Measurements from ENCODE around the gene SPIRE2. TPM values are rescaled to one million over a fixed set of nuclear protein-coding genes. Genes with fewer than 3 reads are reported as not detected.
A peak's percentile ranks its signal among the peaks of the same experiment; 100 is the strongest.

SPIRE2 gene
- total and polyA plus RNA-seq, 2 of the 13 experiments (the other 11 are each of a cell fraction or from before 2014, with no cell fraction given): 13.3 to 37.5 TPM

- WGBS (ENCODE audit: low lambda C conversion rate): 36% methylated on average over 28 of the region's 28 CpGs
- ATAC-seq: peak; percentile 90
- Histone ChIP-seq H3K9me3 (ENCODE audit: low read length) (no peaks in the 10 kb centered on the region), H3K27ac (ENCODE audit: extremely low read length, insufficient read depth, low read length) (no peak overlapping the region), H4K20me1 (ENCODE audit: insufficient read depth, low read length) (no peaks in the 10 kb centered on the region; the same call in 1 of the 2 replicates), H3K9ac (ENCODE audit: insufficient read depth, low read depth, low read length) (no peak overlapping the region), H2AFZ (ENCODE audit: low read length) (no peak overlapping the region), H3K36me3 (replicated peaks in 1 of 2; ENCODE audit: control insufficient read depth in 1 of 2, insufficient read depth in 2 of 2, low read length in 2 of 2) (peaks cover 43 to 53% of the 10 kb centered on the region in 2 experiments), H3K4me1 (ENCODE audit: insufficient read depth, low read length) (0 out of 2 replicates have a peak, but pooled peaks cover 4% of the 10 kb centered on the region), H3K79me2 (ENCODE audit: insufficient read depth, low read length) (no peaks in the 10 kb centered on the region), H3K27me3 (ENCODE audit: control insufficient read depth in 1 of 2, insufficient read depth in 2 of 2, low read length in 2 of 2) (no peaks in the 10 kb centered on the region), H3K4me2 (ENCODE audit: low read depth, low read length) (no peak overlapping the region), H3K4me3 (replicated peaks in 1 of 3; ENCODE audit: insufficient read depth in 1 of 3, low read depth in 2 of 3, low read length in 3 of 3) (no peak overlapping the region)
- no TSS peak for BruUV-seq (replicated peaks)
- peak; percentile 52 for DNase-seq (ENCODE audit: low spot score)
- FAIRE-seq: peak; percentile 63
- in situ Hi-C loops (cut with HindIII; ENCODE audit: extremely low pct_ligation_motif_present, low pct_unique_long_range_greater_than_20kb): no loop called here
- POLR2A ChIA-PET: interaction anchor here (1.2 to 2.1 kb wide), 4 partner anchors 12 to 44 kb away, joined by 4 to 11 read pairs (median 7); partner anchors contain the start of genes FANCA and TCF25
- CTCF ChIA-PET (ENCODE audit: low intra/inter-chr PET ratio, low total read pairs): interaction anchor here (0.9 to 2.1 kb wide), 6 partner anchors 22 to 155 kb away, joined by 3 to 11 read pairs (median 4); partner anchors contain the start of gene FANCA
- intact Hi-C loops (cut with micrococcal nuclease; ENCODE audit: unreplicated experiment): loop anchor here (1.0 to 2.0 kb wide), 3 partner anchors 23 to 109 kb away; no protein-coding TSS in a partner anchor
- TF ChIP-seq NR2F2 (IDR thresholded peaks at IDR 0.05; ENCODE audit: borderline replicate concordance, low read depth) (no peak), RBM39 (IDR thresholded peaks at IDR 0.05; ENCODE audit: low read depth, low read length, poor library complexity, severe bottlenecking) (peak; percentile 87), GMEB2 (CRISPR knock-in tag; IDR thresholded peaks at IDR 0.05; ENCODE audit: low read depth) (no peak), ETV5 (CRISPR knock-in tag; IDR thresholded peaks at IDR 0.05; ENCODE audit: borderline replicate concordance) (peak; percentile 46; the same call in 1 of the 2 replicates), ZNF646 (CRISPR knock-in tag; IDR thresholded peaks at IDR 0.05) (peak; percentile 17; the same call in 1 of the 2 replicates), HES4 (CRISPR knock-in tag; IDR thresholded peaks at IDR 0.05; ENCODE audit: borderline replicate concordance) (peak; percentile 57; the same call in 1 of the 2 replicates), HMG20A (CRISPR knock-in tag; IDR thresholded peaks at IDR 0.05; ENCODE audit: borderline replicate concordance) (no peak), MZF1 (CRISPR knock-in tag; IDR thresholded peaks at IDR 0.05; ENCODE audit: borderline replicate concordance) (no peak), CREBL2 (CRISPR knock-in tag; IDR thresholded peaks at IDR 0.05; ENCODE audit: borderline replicate concordance) (0 out of 2 replicates have a peak, but pooled peaks have one; percentile 70), PHF21A (CRISPR knock-in tag; IDR thresholded peaks at IDR 0.05) (no peak), RBFOX2 (IDR thresholded peaks at IDR 0.05; ENCODE audit: low read depth, low read length) (peak; percentile 54; the same call in 1 of the 2 replicates), ZNF572 (CRISPR knock-in tag; IDR thresholded peaks at IDR 0.05) (0 out of 2 replicates have a peak, but pooled peaks have one; percentile 44), POLR2AphosphoS5 (IDR thresholded peaks at IDR 0.05; ENCODE audit: low read depth, low read length) (no peak), AHR (CRISPR knock-in tag; IDR thresholded peaks at IDR 0.05) (peak; percentile 64; the same call in 1 of the 2 replicates), ZNF350 (CRISPR knock-in tag; IDR thresholded peaks at IDR 0.05; ENCODE audit: borderline replicate concordance, low read depth) (peak; percentile 75), PRMT3 (CRISPR knock-in tag; IDR thresholded peaks at IDR 0.05; ENCODE audit: borderline replicate concordance, low read depth) (no peak)
Measured at GRCh38 chr16:89860747-89861304, 32.6 kb downstream of the SPIRE2 start.

Measured in HepG2 (cell line).